AG09309 (cell line): ENCODE results near the gene AHDC1.

ENCODE experiments used
- DNase-seq: peaks from one replicate; pipeline ENCODE4 v3.0.0-alpha.2; 2010; ENCODE audit warnings: low read depth
- H3K4me3 ChIP-seq: 2 replicates; pipeline ENCODE4 v1.5.1; 2011; ENCODE audit warnings: mild to moderate bottlenecking, low read depth, low read length, moderate library complexity; ENCODE audit not compliant: control insufficient read depth
- CTCF ChIP-seq: IDR thresholded peaks from 2 replicates; pipeline ENCODE4 v1.5.1; 2011; ENCODE audit warnings: mild to moderate bottlenecking, low read depth, low read length, inconsistent platforms; ENCODE audit not compliant: insufficient read depth, control insufficient read depth; ENCODE audit errors: missing control alignments

AHDC1 gene

GRCh38 chr1:27536767-27537166, 67.2 kb downstream of the AHDC1 start:
- peak; percentile 16 for TF ChIP-seq CTCF
- DNase-seq = peak; percentile 49
- no peak overlapping the region for H3K4me3 ChIP-seq

GRCh38 chr1:27536010-27536757, 67.8 kb downstream of the AHDC1 start:
- DNase-seq = no peak
- no peak for TF ChIP-seq CTCF

GRCh38 chr1:27535386-27535785, 68.6 kb downstream of the AHDC1 start:
- H3K4me3 ChIP-seq = no peak overlapping the region
- no peak for TF ChIP-seq CTCF
- DNase-seq = no peak

More at GRCh38 chr1:27536010-27536757, 67.8 kb downstream of the AHDC1 start:
- no peak overlapping the region for H3K4me3 ChIP-seq

- H3K4me3 ChIP-seq = no peak overlapping the region
- no peak for TF ChIP-seq CTCF
- DNase-seq = no peak
These were observed 71.8 kb downstream of the AHDC1 start for GRCh38 chr1:27531959-27532685.

GRCh38 chr1:27530192-27530591, 73.8 kb downstream of the AHDC1 start:
- no peak for DNase-seq
- no peak overlapping the region for H3K4me3 ChIP-seq
- TF ChIP-seq CTCF = no peak

GRCh38 chr1:27529704-27530018, 74.3 kb downstream of the AHDC1 start:
- H3K4me3 ChIP-seq = no peak overlapping the region
- DNase-seq = no peak
- TF ChIP-seq CTCF = no peak
